Neural crest cell (in vitro differentiated cells): Measurements from ENCODE around the gene WDR86. TPM values are rescaled to one million over a fixed set of nuclear protein-coding genes. Genes with fewer than 3 reads are reported as not detected.

Experiments
- DNase-seq: peaks from one replicate; pipeline ENCODE4 v3.0.0; 2021; ENCODE audit warnings: low read depth, mixed read lengths, low spot score
- H3K27ac Mint-ChIP-seq: one replicate; pipeline ENCODE4 v1.8.0; 2021; ENCODE audit warnings: mild to moderate bottlenecking, mixed read lengths; ENCODE audit not compliant: unreplicated experiment
- H3K27me3 Mint-ChIP-seq: 2 replicates; pipeline ENCODE4 v1.8.0; 2021; ENCODE audit warnings: low read depth, mild to moderate bottlenecking, mixed read lengths
- H3K36me3 Mint-ChIP-seq: 2 replicates; pipeline ENCODE4 v1.8.0; 2021; ENCODE audit warnings: low read depth, mild to moderate bottlenecking, mixed read lengths
- H3K4me1 Mint-ChIP-seq: 2 replicates; pipeline ENCODE4 v1.8.0; 2021; ENCODE audit warnings: mixed read lengths
- H3K4me3 Mint-ChIP-seq: one replicate; pipeline ENCODE4 v1.8.0; 2021; ENCODE audit warnings: mild to moderate bottlenecking, mixed read lengths
- H3K9me3 Mint-ChIP-seq: 2 replicates; pipeline ENCODE4 v1.8.0; 2021; ENCODE audit warnings: mixed read lengths
- CTCF ChIP-seq: fragments of 200-600 bp; sonication (generic); conservative IDR thresholded peaks from 2 replicates; pipeline ENCODE4 v1.5.0; 2021; ENCODE audit warnings: antibody characterized with exemption, mild to moderate bottlenecking
- total RNA-seq: library from RNA; stranded (reverse); gene quantifications from 2 replicates; pipeline ENCODE4 v1.2.1, GENCODE V29; 2021

WDR86 gene
- total RNA-seq, 1 donor from 2014 or later, result 29.8 TPM

DNA sequence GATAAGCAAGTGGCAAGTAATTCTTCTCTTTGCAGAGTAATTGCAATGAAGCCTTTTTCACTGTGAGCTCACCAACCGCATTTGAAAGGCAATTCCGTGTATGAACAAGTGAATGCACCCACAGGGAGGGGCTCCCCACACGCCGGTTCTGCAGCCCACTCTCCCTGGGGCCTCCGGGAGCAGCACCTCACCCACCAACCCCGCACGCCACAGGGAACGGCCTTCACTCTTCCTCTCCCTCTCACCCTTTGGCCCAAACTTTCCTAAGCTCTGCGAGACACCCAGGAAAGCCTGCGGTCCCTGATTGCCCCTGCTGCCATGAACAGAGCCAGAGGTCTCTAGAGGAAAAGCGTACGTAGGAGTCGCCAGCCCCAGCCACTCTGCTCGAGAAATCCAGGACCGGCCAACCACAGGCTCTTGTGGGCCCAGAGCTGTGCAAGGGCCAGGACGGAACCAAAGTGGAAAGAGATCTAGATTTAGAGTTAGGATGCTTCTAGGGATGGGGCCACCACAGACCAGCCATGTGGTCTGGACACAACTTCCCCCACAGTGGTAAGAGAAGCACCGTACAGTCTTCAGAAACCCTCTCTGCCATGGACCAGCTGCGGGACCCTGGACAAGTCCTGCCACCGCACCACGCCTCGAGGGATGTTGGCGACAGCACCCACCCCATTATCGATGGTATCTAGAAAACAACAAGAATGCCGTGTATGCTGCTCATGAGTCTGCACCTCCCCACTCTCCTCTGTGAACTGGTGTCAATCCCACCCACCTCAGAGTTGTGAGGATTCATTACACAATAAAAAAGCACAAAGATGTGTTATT, 3.6 kb downstream of the WDR86 start:
- H3K27me3 Mint-ChIP-seq, result peaks cover 10% of the 10 kb centered on the region
- DNase-seq, result no peak
- H3K4me1 Mint-ChIP-seq, result peaks cover 36% of the 10 kb centered on the region
- peaks cover 2% of the 10 kb centered on the region for H3K36me3 Mint-ChIP-seq
- H3K9me3 Mint-ChIP-seq, result no peaks in the 10 kb centered on the region
- peak overlapping the region; percentile 87 for H3K4me3 Mint-ChIP-seq
- H3K27ac Mint-ChIP-seq, result peak overlapping the region; percentile 38
- TF ChIP-seq CTCF, result no peak

DNA sequence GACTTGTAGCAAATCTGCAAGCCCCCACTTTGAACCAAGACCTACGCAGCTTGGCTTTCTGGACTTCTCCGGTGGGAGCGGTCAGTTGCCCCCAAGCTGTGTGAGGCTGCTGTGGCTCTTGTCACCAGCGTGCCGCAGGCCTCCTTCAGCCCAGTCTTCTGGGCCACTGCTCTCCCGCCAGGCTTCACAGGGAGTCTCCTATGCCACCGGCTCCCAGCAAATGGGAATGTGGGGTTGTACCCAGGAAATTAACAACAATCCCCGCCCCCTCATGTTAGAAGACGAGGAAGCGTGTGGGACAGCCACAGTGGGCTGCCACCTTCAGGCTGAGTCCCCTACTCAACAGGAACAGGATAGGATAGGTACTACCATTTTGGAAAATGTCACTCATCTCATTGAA, 4.2 kb downstream of the WDR86 start:
- Mint-ChIP-seq H3K36me3 (peaks cover 2% of the 10 kb centered on the region), H3K27ac (no peak overlapping the region), H3K27me3 (peaks cover 4% of the 10 kb centered on the region), H3K4me1 (peaks cover 37% of the 10 kb centered on the region), H3K9me3 (no peaks in the 10 kb centered on the region), H3K4me3 (peak overlapping the region; percentile 47)
- no peak for DNase-seq
- no peak for TF ChIP-seq CTCF

DNA sequence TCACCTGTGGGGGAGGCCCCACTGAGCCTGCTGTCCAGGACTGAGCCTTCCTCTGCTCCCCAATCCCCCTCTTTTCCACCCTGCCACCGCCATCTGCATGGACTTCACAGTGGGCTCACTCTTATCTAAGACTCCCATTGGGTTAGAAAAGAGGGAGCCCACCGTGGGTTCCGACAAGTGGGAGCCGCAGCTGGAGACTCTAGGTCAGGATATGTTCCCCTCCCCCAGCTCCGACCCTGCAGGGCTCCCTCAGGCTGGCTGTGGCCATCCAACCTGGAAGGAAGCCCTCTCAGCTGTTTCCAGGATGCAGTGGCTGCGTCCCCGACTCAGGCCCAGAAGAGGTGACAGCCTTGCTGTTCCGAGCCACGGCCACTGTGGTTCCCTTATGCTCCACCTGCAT, 4.8 kb downstream of the WDR86 start:
- Mint-ChIP-seq H3K27me3 (peaks cover 3% of the 10 kb centered on the region), H3K9me3 (no peaks in the 10 kb centered on the region), H3K27ac (no peak overlapping the region), H3K36me3 (peaks cover 2% of the 10 kb centered on the region), H3K4me3 (no peak overlapping the region), H3K4me1 (peaks cover 37% of the 10 kb centered on the region)
- no peak for TF ChIP-seq CTCF
- DNase-seq, result no peak

- Mint-ChIP-seq H3K9me3 (no peaks in the 10 kb centered on the region), H3K4me3 (no peak overlapping the region), H3K4me1 (peaks cover 37% of the 10 kb centered on the region), H3K27me3 (peaks cover 3% of the 10 kb centered on the region), H3K27ac (no peak overlapping the region), H3K36me3 (peaks cover 2% of the 10 kb centered on the region)
- no peak for DNase-seq
- no peak for TF ChIP-seq CTCF
Observed at GRCh38 chr7:151404216-151405011, 5.4 kb downstream of the WDR86 start.

GRCh38 chr7:151403764-151404163, 6.1 kb downstream of the WDR86 start:
- DNase-seq, result no peak
- TF ChIP-seq CTCF, result no peak
- Mint-ChIP-seq H3K36me3 (peaks cover 2% of the 10 kb centered on the region), H3K27me3 (peaks cover 2% of the 10 kb centered on the region), H3K4me1 (peaks cover 34% of the 10 kb centered on the region), H3K4me3 (peak overlapping the region; percentile 33), H3K9me3 (no peaks in the 10 kb centered on the region), H3K27ac (no peak overlapping the region)
